DMS 273 treated with DMSO at 0.1 percent for 48 hours (cell line): ENCODE results near the gene C20orf204.

Experiments
- DNase-seq: peaks from one replicate; lab custom pipeline; 2025; lab: John Stamatoyannopoulos, UW

C20orf204 gene

DNA sequence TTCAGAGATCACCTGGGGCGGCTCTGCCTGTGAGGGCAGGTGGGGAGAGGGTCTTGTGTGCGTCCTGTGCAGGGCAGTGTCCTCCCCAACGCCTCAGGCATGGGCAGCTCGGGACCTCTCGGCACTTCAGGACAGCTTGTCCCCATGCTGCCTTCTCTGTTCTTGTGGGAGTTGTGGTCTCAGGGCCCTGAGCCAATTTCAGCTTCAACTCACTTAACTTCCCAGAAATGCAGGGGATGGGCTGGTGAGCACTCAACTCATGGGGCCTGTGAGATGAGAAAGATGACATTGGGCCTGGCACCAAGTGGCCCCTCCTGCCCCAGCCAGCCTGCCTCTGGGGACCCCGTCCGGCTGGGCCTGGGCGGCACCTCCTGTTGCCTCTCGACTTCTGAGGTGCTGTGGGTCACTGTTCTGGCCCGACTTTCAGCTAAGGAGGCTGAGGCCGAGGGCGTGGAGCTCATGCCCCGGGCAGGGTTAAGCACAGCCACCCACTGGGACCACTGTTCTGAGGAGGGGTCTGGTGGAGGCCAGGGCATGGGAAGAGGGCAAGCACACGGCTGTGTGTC, 36.6 kb downstream of the C20orf204 start:
- no peak for DNase-seq

DNA sequence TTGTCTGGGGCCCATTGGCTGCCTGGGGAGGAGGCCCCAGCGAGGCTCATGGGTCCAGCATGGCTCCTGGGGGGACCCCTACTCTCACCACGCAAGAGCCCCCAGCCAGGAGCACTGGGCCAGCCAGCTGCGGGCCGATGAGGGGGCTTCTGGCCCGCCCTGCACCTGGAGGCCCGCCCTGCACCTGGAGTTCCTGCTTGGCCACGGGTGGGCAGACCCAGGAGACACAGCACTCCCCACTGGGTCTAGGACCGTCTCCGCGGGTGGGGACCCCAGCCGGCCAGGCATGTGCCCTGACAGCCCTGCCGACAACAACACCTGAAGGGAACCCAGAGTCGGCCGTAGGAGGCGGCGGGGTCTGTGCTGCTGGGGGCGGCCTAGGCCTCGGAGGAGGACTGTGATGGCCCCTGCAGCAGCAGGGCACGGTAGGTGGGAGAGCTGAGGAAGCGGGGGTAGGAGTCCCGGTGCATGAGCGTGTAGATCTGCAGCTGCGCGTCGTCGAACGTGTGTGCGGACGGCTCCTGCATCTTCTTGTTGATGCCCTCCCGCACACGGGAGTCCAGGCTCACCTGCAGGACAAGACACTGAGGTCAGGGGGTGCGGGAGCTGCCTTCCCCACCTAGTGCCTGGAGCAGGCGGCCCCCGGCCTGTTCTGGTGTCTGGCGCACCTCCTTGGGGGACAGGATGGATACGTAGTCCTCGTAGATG, 37.6 kb downstream of the C20orf204 start:
- DNase-seq = no peak

DNA sequence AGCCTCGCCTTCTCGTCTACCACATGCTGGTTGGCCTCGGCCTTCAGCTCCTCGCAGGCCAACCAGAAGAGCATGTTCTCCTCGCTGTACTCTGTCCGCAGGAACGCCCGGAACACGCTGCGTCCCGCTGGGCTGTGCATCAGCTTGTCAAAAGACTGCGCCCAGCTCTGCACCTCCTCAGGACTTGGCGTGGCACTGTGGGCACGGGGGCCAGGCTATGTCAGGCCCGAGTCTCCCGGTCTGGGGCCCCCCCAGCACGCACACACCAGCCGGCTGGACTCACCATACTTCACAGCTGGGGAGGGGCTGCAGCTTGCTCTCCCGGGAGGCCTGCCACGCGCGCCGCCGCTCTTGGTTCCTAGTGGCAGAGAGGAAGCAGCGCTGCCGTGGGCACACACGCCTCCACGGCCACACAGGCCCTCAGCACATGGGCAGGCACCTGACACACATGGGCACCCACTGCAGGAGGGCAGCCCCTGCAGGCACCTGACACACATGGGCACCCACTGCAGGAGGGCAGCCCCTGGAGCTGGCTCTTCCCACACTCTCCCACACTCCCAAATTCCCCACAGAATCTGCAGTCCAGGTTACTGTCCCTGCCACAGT, 38.3 kb downstream of the C20orf204 start:
- DNase-seq = no peak

DNA sequence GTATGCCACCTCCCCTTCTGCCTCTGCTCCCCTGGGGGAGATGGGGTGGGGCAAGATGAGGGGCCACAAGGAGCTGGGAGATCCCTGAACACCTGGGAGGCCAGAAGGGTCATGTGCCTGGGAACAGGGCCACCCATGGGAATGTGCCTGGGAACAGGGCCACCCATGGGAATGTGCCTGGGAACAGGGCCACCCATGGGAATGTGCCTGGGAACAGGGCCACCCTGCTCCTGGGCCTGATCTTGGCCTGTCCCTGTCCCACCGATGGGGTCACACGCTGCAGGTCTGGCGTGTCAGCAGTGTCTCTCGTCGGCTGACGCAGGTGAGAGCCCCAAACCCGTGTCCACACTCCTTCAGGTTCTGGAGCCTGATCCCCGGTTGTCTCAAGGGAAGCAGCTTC, 39.0 kb downstream of the C20orf204 start:
- DNase-seq = no peak

DNA sequence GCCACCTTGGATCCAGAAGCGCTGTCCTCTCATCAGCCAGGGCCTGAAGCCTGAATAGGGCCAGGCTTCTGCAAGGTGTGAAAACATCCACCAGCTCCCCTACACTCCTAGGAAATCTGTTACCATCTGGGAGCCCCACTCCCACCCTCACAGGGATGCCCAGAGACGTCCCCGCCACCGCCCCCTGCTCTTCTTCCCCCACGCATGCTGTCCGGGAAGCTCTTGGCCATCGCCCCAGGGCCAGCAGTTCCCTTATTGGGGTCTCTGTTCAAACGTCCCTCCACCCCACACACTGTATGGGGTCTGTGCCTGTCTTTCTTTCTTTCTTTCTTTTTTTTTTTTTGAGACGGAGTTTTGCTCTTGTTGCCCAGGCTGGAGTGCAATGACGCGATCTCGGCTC, 39.6 kb downstream of the C20orf204 start:
- DNase-seq = no peak

DNA sequence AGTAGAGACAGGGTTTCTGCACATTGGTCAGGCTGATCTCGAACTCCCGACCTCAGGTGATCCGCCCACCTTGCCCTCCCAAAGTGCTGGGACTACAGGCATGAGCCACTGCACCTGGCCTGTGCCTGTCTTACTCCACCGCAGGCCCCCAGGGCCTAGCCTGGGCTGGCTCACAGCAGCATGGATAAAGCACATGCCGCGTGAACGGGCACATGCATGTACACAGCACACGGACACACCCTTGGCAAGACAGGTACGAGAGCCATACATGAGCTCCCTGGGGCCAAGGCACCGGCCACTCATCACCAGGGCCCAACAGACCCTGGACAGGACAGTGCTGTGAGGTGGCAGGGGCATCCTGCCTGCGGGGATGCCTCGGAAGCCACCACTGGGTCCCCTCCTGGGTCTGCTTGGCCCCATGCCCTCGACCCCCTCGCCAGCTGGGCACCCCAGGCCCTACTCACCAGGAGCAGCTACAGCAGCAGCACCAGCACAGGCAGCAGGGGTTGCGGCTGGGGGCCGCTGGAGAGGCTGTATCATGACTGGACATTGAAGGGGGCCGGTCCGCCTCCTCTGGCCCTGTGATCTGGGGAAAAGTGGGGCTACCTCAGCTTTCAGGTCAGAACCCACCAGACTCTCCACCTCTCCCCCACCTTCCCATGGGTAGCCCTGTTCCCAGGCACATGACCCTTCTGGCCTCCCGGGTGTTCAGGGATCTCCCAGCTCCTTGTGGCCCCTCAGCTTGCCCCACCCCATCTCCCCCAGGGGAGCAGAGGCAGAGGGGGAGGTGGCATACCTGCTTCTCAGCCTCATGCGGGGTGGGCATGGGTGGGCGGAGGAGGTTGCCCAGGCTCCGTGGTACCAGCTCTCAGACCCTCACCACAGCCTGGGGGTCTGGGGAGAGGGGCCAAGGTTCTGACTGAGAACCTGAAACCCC, 40.3 kb downstream of the C20orf204 start:
- no peak for DNase-seq

DNA sequence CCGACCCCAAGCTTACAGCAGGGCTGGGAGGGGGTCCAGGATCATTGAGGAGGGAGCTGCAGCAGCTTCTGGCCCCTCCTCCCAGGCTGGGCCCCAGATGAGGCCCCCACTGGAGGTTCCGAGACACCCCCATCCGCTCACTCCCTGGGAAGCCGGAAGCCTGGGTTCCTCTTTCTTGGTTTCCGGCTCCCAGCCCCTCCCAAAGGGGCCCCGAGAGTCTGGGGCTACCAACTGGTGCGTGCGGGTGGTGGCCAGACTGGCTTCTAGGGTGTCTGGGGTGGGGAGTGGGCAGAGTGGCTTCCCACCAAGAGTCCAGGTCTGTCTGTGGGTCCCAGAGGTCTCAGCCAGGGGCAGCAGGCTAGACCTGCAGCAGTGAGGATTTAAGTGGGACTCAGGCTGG, 41.1 kb downstream of the C20orf204 start:
- DNase-seq = no peak

DNA sequence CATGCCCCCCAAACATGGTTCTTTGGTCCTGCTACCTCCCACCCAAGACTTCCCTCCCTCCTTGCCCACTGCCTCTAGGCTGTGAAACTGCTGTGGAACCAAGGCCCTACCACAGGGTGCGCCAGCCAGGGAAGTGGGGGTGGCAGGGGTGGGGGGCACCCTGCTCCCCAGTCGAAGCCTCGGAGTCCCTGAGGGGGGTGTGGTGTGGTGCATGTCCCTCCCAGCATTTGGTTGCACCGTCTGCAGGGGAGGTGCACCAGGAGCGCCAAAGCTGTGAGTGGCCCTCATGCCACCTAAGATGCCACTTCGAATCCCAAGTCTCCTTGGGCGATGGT, 41.5 kb downstream of the C20orf204 start:
- DNase-seq = no peak

DNA sequence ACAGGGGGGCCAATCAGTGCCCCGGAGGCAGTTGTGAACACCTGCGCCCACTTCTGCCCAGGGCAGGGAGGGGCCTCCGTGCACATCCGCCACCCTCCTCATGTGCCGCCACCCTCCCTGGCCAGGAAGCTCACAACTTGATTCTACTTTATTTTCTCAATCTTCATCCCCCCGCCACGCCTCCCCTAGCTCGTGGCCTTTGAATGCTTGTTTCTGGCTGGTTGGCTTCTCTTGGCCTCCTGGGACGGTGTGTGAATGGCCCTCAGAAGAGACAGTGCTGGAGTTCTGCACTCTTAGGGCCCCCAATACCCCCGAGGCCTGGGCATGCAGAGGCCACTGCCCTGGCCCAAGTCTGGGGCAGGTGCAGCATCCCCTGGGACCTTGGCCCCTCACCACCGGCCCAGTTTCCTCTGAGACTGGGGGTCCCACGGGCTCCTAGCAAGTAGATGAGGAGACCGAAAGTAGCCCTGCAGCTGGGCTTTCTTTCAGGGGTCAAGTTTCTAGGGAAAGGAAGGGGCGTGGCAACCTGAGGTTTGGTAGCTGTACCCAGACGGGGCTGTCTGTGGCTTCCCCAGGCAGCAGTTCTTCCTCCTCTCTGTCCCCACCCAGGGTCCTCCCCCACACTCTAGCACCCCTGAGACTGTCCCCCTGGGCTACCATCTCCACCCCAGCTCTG, 42.0 kb downstream of the C20orf204 start:
- no peak for DNase-seq

DNA sequence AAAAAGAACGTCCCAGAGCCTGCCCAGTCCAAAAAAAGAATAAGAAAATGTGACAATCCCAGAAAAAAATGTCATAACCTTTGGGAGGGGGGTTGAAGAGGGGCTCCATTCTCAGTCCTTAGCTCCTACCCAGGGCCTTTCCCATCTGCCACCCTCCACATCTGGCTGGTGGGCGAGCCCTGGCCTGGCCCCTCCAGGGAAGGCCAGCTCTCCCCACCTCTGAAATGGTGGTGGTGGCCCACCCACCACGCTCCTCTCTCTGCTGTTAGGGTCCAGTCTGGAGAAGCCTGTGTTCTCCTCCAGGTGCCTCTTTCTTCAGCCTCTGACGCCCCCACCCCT, 42.9 kb downstream of the C20orf204 start:
- no peak for DNase-seq

DNA sequence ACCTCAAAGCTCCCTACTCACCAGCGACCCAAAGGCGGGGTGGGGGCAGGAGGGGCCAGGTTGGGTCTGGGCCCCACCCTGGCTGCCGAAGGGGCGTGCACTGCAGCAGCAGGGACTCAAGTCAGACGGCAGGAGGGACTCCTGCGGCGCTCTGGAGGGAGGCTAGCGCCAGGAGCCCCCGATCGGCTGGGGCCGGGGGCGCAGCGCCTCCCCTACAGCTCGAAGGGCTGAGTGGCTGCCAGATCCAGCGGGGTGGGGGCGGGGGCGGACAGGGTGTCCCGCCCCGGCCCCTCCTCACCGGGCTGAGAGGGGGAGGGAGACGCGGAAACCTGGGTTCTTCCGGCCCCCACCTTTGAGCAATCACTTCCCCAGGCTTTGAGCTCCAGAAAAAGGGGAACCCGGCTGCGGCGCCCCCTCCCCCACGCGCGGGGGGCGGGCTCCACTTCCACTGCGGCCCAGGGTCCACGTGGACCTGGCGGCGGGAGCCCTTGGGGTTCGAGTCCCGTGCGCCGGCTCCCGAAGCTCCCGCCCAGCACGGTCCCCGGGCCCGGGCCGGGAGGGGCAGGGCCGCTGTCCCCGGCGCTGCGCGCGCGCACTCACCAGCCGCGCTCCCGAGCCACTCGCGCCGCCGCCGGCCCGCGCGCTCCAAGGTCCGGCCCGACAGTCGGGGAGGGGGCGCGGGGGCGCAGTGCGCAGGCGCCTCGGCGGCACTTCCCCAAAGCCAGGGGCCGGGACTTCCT, 43.5 kb downstream of the C20orf204 start, which contains the start of gene RGS19:
TSS of gene RGS19 (minus strand) at position 246 of the 740 bp plus-strand sequence. CDS start 2,632 bp downstream, outside the sequence.
- no peak for DNase-seq

DNA sequence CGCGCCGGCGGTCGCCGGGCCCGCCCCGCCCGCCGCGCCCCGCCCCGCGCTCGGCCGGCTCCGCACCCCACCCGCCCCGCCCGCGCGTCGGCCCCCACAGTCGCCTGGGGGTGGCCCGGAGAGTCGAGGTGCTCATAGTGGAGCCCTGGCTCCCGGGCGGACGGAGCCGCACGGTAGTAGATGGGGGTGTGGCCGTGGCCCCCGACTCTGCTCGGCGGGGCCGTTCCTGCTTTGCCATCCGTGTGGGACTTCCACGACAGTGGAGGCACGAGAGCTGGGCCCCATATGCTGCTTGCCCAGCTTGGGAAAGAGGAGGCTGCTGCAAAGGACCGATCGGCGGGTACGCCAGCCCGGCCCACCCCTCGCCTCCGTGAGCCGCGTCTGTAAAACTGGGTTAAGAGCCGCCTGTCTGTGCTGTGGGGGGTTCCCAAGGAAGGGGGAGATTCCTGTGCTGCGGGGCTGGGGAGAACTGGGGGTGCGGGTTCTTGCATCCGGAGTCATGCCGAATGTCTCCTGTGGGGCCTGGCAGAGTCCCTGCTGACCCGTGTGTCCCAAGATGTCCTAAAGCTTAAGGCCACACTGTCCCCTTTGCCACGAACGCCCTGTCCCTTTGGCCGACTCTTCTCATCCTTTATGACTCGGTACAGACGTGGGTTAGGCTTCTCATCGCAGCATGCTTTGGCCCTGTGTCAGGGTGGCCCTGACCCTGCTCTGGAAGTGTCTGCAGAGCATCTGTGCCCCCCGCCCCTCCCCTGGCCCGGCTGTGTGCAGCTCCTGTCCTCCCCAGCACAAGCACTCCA, 44.2 kb downstream of the C20orf204 start, which contains the start of gene OPRL1:
TSS of gene OPRL1 (plus strand) at position 70 of the 800 bp plus-strand sequence. CDS start 12,639 bp downstream, outside the sequence.
- DNase-seq = no peak

DNA sequence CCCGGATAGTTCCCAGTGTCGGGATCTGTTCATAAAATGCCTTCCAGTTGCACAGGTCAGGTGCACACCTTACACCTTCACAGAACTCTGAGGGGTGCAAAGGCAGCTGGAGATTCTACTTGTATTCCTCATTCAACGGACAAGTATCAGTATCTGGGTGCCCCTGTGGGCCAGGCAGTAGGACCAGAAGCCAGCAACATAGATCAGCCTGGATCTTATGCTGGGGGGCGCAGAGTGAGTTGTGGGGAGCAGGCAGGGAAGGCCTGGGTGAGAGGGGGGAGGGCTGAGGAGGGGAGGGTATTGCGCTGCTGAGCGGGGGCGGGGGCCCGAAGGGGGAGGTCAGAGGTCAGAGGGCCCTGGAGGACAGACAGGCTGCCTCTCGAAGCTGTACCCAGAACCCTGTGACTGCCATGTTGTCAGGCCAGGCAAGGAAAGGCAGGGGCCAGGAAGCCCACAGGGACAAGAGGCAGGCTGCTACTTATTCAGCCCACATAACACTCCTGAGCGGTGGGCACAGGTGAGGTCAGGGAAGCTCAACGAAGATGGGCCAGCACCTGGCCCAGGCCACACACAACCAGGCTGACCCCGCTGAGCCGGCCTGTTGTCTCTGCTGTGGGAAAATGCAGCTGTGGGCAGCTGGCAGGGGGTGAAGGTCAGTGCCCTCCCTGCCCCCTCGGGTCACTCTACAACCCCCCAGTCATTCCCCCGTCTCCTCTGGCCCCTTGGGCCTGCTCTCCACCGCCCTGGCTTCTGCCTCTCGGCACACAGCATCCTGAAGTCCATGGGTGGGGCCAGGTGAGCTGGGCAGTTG, 45.0 kb downstream of the C20orf204 start:
- no peak for DNase-seq

DNA sequence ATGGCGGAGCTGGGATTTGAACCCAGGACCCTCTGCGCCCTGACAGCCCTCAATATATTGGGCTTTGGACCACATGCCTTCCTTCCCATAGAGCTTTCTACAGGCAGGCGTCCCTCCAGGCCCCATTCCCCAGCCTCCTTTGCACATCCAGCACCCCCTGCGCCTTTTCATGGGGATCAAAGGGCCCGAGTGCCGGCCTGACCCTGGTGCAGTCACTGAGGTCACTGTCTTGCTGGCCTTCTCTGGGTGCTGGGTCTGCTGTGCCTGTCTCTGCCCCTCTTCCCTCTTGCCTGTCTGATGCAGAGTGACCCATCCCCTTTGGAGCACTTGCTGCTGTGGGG, 45.6 kb downstream of the C20orf204 start:
- no peak for DNase-seq

DNA sequence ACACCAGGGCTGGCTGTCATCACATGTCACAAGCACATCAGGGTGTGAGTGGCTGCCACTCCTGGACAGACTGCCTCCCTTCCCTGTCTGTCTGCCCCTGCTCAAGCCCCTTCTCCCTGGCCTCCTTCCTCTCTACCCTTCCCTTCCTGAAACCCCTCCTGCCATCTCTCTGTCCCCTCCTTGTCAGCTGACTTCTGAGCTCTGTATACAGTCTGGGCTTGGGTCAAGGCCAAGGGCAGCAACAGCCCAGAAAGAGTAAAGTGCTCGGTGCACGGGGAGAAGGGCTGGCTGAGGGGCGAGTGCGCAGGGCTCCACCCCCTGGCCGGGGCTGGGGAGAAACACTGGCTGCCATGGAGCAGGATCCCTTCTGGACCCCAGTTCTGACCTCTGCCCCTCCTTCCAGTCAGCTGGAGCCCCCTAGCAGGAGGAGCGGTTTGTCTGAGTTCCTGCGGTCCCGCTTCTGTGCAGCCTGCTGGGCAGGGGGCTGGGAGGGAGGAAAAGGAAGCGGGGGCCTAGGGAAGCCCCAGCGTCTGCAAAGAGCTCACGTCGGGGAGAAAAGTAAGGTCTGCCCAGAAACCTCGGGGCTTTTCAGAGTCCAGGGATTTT, 46.2 kb downstream of the C20orf204 start:
- DNase-seq = no peak

DNA sequence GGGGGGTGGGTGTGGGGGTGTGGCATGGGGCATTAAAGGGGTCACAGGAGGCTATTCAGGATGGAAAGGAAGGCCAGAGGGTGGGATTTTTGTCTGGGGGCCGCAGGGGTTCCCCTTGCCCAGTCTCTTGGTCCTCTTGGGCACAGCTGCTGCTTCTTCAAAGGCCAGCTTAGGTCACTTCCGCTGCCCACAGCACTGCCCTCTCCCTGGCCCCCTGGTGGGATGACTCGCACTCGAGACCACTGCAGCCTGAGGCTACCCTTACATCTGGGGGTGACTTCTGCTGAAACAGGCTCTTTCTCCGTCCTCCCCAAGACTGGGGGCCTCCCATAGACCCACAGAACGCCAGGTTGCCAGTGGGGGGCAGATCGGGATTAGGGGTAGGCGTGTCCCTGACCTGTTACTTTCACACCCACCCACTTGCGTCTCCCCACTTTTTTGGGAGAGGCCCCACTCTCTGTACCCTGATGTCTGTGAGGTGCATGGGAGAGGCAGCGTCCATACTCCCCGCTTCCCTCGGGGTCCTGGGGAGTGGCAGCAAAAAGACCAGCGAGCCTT, 46.9 kb downstream of the C20orf204 start:
- DNase-seq = no peak

DNA sequence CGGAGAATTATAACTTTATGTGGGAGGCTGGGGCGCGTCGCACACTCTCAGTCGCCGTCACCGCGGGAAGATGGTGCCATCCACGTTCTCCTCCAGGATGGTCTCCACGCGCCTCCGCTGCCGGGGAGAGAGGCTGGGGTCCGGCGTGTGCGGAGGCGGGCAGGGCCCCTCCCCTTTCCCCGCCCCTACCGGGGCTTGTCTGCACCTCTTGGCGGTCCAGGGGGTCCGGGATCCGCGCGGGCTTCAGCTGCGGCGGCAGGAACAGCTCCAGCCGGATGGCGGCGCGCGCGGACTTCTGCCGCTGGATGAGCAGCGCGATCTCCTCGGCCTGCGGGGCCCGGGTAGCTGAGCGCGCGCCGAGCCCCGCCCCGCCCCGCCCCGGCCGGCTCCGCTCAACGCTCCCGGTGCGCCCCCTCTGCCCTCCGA, 47.4 kb downstream of the C20orf204 start:
- peak; percentile 25 for DNase-seq

DNA sequence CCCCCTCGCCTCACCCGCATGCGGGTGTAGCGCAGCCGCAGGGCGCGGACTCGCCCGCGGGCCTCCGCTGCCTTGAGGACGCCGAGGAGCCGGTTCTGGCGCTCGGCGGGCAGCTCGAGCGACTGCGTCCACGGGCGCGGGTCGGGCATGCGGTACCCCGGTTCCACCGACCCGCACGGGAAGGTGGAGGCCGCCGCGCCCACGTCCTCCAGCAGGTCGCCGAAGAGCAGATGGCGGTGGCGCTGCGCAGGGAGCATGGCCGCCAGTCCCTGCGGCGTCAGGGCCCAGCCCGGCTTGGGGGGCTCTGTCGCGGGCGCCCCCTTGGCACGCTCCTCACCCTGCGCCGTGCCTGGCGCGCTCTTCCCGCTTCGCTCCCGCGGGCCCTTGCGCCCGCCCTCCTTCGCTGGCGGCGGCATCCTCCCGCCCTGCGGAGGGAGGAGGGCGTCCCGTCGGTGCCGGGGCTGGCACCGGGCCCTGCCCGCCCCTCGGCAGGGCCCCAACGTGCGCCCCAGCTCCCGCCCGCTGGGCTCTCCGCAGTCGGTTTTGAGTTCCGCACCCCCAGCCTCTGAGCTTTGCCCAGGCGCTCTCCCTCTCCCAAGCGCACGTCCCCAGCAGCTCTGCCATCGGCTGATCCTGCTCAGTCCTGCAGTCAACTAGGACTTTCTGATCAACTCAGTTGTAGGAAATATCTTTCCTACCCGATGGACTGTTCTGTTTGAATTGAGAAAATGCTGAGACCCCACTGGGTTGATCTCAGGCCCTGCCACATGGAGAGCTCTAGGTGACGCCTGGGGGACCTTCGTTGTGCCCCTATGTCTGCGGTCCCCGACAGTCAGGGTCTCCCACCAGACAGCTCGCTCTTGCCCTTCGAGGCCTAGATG, 48.1 kb downstream of the C20orf204 start, which contains the start of gene LKAAEAR1:
TSS of gene LKAAEAR1 (minus strand) at position 595 of the 881 bp plus-strand sequence. CDS start at position 416, 179 bp downstream.
- DNase-seq = no peak
